Fibroblast of peridontal ligament (primary cell): ENCODE measurements around the gene RMRP.
"Not testable (repeated sequence)": the region's sequence is repeated elsewhere in the genome, so short reads cannot be mapped to it uniquely, and the experiment has no call there.

Source experiments
- DNase-seq: peaks from one replicate; pipeline ENCODE4 v3.0.0-alpha.2; 2010; ENCODE audit errors: extremely low read depth

Gene RMRP

GRCh38 chr9:35665471-35665818 is 7.6 kb upstream of the RMRP start:
- DNase-seq, result no peak

DNA sequence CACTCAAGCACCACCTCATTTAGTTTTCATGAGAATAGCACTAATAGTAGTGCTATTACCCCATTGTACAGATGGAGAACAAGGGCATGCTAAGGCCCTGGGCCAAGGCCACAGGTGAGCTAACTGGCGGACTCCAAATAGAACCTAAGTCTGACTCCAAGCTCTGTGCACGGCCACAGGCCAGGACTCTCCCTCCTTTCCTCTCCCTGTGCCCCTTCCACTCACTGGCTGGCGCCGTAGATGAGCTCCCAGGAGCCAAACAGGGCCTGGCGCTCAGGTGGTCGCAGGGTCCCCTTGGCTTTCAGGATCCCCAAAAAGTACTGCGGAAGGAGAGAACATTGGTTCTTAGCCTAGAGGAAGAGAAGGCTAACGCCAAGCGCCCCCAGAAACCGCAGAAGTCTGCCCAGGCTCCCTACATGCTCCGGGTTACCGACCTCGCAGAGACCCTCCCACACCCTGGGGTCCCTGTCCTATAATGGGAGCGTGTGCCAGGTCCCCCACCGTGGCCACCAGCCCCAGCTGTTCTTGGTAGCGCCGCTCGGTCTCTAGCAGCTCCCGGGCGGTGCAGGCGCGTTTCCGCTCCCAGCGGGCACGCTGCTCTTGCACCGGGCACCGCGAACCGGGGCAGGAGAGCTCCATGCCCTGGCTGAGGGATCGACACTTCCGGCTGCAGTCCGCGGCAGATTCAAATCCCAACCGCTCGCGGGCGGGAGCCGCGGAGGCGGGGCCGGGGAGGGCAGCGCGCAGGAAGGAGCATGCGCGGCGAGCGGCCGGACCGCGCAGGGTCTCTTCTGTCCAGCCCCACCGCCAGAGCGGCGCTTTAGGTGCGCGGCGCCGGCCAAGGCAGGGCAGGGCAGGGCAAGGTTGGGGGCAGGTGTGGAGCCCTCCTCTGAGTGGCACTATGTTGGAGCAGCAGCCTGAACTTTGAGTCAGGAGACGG is 7.0 kb upstream of the RMRP start, which contains the start of gene ARHGEF39:
Gene ARHGEF39 (minus strand): TSS at position 665 of the 940 bp plus-strand sequence. CDS start 26 bp downstream, at position 639.
- DNase-seq, result peak; percentile 57

DNA sequence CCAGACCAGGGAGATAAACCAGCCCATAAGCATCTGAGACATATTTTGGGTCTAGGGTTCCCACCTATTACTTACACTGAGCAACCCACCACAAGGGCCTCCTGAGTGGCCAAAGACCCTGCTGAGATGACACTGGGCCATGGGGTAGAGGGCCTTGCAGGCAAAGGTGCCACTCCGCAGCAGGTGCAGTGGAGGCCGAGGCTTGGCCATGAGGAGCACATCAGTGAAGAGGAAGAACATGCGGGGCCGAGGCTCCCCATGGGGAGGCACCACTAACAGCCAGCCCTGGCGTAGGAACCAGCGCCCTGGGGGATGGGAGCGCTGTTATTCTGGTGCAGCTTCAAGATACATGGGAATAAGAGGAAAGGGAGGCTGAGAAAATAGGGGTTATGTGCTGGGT is 4.6 kb upstream of the RMRP start:
- DNase-seq, result no peak

DNA sequence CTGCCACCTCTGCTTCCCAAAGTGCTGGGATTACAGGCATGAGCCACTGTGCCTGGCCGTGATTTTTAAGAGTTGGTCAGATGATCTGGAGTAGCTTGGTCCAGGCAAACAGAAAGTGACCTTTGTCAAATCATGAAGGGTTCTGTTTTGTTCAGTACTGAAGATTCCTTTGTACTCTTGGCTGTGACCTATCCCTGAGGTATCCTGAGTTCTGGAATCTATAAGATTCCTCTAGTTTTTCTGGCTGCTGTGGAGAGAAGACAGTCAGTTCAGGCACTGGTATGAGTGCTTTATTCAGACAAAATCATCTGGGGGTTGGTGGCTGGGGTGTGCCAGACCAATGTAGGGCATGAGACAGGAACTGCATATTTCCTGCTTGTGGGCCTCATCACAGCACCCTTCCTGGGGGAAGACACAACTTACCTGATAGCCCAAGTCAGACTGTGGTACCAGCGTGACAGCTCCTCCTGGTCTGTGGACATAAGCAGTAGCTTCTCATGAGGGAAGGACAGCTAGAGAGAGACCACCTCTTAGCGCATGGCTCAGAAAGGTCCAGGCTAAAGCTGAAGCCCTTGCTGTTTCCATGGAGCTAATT is 4.0 kb upstream of the RMRP start:
- no peak for DNase-seq

GRCh38 chr9:35660966-35661415 is 3.2 kb upstream of the RMRP start:
- peak; percentile 73 for DNase-seq

DNA sequence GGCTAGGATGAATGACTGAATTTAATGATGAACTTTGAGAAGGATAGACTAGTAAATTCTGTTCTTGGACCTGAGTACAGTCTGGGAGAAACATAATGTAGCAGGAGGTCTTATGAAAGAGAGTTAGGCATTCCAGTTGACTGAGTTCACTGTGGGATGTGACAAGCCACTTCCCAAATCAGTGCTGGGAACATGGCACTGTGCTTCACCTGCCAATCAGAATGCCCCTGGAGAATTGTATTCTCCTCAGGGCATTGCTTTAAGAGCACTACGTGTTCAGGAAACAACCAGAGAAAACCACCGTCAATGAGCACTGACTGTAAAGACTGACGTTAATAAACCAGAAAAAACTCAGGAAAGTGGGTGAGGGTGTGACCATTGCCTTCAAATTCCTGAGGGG is 1.5 kb upstream of the RMRP start:
- DNase-seq, result peak; percentile 62

GRCh38 chr9:35658968-35659220 is 1.1 kb upstream of the RMRP start:
- DNase-seq, result peak; percentile 55

DNA sequence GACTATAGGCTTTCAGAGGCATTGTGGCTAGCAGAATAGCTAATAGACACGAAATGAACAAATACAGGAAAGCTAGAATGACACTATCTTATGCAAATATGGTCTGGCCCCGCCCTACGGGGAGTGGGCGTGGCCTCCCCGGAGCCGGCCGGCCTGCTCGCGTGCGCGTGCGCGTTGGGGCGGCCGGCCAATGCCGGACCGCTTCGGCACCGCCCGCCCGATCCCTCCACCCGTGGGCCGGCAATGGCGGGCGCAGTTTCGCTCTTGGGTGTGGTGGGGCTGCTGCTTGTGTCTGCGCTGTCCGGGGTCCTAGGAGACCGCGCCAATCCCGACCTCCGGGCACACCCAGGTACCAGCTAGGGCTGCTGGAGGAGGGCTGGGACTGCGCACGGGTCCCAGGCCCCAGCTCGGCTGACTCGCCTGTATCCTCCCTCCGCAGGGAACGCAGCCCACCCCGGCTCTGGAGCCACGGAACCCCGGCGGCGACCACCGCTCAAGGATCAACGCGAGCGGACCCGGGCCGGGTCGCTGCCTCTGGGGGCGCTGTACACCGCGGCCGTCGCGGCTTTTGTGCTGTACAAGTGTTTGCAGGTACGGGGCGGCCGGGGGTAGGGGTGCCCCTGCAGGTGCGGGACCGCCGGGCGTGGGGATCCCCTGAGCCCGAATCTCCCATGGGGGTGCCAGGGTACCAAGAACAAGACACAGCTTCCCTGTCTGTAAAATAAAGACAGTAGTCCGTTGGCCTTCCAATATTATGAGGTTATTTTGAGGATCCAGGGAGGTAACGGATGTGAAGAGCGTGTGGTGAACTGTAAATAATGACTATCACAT is 533 bp upstream of the RMRP start, which contains the start of gene CCDC107:
Gene CCDC107 (plus strand): TSS at position 156 of the 831 bp plus-strand sequence. CDS start 88 bp downstream, at position 244.
- peak; percentile 24 for DNase-seq

DNA sequence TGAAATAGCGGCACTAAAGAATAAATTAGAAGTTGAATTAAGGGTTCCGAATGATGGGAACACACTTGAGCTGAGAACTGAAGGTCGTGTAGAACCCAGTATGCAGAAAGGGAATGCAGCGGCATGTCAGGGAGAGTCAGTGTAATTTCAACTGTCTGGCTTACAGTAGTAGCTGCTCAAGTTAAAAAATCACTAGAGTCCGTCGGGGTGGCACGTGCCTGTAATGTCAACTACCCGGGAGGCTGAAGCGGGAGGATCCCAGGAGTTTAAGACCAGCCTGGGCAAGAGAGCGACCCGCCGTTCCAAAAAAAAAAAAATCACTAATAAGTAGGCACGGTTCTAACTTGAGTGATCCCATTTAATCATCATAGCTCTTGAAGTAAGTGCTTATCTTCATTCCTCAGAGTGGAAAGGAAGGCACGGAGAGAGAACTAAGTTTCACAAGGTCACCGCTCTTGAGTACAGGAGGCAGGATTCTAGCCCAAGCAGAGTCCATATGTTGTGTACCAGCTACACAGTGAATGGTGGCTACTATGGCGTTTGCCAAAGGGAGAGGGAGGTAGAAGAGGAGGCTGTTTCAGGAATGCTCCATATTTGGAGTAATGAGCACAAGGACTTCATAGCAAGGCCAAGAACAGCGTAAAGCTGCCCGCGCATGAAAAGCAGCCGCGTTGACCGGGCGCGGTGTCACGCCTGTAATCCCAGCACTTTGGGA is 831 bp downstream of the RMRP start:
- peak; percentile 73 for DNase-seq

DNA sequence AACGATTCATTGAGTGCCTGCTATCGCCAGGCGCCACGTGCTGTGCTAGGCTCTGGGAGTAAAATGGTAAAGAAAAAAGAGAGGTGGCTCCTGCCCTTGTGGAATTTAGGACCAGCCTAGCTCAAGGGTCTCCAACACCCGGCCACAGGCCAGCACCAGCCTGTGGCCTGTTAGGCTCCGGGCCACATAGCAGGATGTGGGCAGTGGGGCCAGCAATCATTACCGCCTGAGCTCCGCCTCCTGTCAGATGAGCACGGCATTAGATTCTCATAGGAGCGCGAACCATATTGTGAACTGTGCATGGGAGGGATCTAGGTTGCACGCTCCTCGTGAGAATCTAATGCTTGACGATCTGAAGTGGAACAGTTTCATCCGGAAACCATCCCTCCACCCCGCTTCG is 1.5 kb downstream of the RMRP start:
- no peak for DNase-seq

DNA sequence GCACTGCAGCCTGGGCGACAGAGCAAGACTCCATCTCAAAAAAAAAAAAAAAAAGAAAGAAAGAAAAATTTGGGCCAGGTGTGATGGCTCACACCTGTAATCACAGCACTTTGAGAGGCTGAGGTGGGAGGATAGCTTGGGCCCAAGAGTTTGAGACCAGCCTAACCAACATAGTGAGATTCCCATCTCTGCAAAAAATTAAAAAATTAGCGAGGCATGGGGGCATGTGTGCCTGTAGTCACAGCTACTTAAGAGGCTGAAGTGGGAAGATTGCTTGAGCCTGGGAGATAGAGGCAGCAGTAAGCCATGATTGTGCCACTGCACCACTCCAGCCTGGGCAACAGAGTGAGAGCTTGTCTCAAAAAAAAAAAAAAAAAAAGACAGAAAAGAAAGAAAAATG is 4.2 kb downstream of the RMRP start:
- no peak for DNase-seq

GRCh38 chr9:35652829-35653209 is 5.0 kb downstream of the RMRP start:
- no peak for DNase-seq

- DNase-seq, result peak; percentile 82
Measured at GRCh38 chr9:35651956-35652828, 5.6 kb downstream of the RMRP start.

GRCh38 chr9:35650341-35651158 is 7.3 kb downstream of the RMRP start, which contains the start of gene SIT1:
TSS of gene SIT1 (minus strand) at chr9:35650931. CDS start at chr9:35650853, 78 bp downstream.
- no peak for DNase-seq

GRCh38 chr9:35649431-35650340 is 8.1 kb downstream of the RMRP start:
- no peak for DNase-seq

DNA sequence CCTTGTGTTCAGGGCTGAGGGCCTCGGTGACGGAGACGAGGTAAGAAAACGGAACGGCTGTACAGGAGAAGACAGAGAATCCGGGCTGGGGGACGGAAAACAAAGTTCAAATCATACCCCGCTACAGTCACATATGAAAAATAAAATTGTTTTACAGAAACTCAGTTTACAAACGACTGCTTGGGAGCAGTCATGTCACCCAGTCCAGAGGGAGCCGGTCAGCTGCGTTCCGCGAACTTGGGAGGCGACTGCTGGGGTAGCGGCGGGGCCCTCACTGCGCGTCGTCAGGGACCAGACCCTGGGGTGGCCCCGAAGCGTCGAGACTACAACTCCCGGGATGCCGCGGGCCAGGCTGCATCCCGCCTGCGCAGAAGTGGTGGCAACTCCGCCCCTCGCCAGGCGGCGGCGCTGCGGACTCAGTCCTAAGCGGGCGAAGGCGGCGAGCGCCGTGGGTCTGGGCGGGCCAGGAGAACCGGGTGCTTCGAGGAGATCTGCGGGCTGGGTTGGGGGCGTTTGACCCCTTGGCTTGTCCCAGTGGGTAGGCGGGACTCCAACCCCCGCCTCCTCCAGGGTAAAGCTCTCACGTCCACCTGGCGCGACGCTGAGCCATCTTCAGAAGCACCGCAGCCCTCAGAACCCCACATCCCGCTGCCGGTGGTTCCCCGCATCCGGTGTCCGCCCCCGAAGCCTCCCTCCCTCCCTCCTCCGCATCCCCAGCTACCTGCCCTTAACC is 11.1 kb downstream of the RMRP start:
- peak; percentile 83 for DNase-seq

GRCh38 chr9:35646153-35646532 is 11.7 kb downstream of the RMRP start:
- no peak for DNase-seq

- DNase-seq, result not testable (repeated sequence)
Measured at GRCh38 chr9:35645736-35646135, 12.1 kb downstream of the RMRP start.
